Activated T-helper 9 cell treated with anti-CD3 and anti-CD28 coated beads, Interleukin-2, amount 50 U/mL, for 16 hours (primary cell): ENCODE data around the gene CWF19L2.
"Not testable (repeated sequence)": the region's sequence is repeated elsewhere in the genome, so short reads cannot be mapped to it uniquely, and the experiment has no call there.

Experiments
- DNase-seq: peaks from one replicate; pipeline ENCODE4 v3.0.0-alpha.2; 2020; ENCODE audit warnings: low read depth

The CWF19L2 gene

DNA sequence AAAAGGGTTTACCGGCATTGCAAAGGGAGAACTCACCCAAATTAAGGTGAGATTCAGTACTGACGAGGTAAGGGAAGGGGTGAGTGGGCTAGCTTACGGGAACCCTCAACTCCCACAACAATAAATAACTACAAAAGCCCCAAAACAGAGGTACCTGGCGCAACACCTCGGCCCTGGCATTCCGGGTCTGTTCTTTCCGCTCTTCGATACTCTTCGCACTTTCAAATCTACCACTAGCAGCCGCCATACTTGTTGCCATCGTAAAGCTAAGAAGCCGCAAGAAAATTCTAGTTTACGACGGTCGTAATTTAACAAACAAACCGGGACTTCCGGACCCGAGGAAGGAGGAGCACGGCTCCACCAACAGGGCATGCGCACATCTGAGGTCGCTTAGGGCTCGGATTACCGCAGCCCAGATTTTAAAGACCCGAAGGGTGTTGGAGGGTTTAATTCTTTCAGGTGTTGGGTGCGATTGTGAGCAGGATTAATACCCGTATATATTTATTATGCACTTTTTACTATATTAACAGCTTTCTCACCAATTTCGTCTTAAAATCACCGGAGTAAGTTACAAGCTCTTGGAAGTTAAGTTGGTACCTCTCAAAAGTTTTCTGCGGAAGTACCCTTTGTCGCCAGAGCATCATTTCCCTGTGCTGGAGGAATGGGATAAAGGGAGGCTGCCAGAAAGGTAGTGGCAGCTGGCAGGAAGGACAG, at the start of gene CWF19L2:
TSS of gene CWF19L2 (minus strand) at position 268 of the 714 bp plus-strand sequence. CDS start at position 259, 9 bp downstream.
- peak; percentile 79 for DNase-seq

DNA sequence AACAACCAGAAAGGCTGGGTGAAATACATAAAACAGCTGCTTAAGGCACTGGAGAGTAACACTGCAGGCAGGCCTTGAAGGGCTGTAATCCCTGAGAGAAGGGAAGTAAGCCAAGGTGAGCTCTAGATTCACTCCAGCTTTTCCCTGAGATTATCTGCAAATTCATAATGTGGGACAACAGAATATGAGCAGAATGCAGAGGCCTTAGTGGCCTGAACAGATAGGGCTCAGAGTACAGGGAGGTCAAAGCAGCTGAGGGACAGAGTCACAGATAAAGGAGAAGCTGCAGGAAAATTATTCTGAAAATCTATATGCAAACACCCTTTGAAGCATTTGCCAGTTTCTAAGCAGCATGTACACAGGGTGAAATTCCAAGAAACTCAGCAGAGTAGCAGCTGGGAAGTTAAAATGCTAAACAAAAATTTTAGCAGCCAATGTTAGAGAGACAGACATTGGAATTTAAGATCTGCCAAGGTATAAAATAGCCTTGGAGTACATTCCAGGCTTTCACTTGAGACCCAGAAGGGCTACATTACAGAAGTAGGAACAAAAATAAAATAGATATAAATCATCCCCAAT, 48.1 kb upstream of the CWF19L2 start:
- DNase-seq = no peak

DNA sequence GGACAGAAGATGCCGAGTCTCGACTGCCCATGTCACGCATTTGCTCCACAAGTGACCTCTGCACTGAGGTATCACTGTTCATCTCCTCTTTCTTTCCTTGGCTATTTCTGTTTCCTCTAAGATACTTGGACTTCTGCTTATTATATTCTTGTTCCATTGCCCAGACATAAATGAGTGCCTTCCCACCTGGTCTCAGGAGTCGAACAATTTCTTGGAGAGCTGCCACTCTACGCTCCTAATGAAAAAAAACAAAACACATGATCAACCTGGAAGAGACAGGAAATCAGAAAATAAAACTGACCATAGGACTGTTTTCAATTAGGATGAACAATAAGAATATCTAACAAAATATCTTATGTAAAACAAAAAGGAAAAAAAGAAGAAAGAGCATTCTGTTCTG, 47.4 kb upstream of the CWF19L2 start:
- no peak for DNase-seq

DNA sequence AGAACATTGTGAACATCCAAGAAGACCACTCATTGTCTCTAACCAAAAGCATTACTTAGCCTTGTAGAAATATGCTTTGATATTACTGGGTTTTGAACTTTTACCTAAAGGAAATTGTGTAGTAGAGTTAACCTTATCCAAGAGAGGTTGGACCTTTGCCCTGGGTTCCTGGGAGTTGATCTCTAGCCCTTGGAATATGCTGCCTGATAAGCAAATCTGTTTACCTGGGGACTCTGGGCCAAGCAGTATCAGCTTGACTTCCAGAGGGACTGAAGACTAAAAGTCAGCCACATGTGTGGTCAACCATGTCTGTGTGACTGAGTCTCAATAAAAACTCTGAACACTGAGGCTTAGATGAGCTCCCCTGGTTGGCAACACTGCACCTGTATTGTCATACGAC, 44.1 kb upstream of the CWF19L2 start:
- no peak for DNase-seq

DNA sequence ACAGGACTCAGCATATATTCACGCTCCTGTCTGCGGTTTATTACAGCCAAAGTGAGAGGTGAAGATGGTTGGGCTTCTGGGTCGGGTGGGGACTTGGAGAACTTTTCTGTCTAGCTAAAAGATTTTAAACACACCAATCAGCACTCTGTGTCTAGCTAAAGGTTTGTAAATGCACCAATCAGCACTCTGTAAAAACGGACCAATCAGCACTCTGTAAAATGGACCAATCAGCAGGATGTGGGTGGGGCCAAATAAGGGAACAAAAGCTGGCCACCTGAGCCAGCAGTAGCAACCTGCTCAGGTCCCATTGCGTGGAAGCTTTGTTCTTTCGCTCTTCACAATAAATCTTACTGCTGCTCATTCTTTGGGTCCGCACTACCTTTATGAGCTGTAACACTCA, 39.7 kb upstream of the CWF19L2 start:
- DNase-seq = not testable (repeated sequence)

DNA sequence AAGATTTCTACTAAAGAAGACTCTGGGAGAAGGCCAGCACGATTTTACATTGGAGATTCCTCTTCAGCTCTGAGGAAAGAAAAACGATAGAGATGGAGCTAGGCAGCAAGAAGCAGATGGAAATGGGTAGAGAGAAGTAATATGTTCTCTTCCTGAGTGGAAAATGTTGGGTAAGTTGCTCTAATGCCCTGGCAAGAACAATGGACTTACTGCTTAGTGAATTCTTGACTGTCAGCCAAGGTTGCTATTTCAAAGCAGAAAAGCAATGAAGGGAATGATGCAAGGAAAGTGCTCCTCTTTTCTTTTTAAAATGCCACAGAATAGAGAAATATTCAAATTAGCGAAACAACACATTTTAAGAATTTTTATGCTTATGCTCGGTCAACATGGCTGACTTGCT, 38.4 kb upstream of the CWF19L2 start:
- no peak for DNase-seq

DNA sequence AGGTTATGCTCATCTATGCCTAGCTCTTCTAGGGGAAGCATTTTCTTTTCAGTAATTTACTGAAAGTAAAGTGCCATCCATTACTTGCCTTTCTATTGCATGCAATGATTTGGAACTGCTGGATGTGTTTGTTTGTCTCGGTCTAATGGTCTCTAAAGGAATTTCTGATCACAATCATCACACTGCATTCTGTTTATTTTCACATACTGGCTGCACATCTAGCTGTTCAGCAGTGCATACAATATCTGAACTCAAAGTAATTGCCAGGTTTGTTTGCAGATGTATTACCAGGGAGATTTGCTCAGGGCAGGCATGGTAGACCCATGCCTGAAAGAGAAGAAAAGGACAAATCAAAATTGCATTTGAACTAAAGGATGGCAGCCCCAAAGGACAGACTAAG, 36.4 kb upstream of the CWF19L2 start:
- no peak for DNase-seq

DNA sequence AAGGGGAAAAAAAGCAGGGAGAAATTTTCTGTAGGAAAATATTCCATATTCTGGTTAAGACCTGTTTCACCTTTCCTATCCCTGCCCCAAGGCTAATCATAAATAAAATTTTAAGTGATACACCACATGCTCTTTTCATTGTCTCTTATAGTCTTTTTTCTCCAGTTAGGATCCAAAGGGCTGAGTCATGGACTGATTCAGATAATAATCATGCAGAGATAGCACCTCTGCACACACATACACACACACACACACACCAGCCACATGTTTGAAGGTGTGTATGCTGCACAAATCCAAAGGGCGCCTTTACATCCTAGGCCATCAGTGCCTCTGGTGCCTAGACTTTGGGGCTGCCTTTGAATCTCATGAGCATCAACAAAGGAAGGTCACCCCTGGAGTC, 35.5 kb upstream of the CWF19L2 start:
- DNase-seq = no peak

DNA sequence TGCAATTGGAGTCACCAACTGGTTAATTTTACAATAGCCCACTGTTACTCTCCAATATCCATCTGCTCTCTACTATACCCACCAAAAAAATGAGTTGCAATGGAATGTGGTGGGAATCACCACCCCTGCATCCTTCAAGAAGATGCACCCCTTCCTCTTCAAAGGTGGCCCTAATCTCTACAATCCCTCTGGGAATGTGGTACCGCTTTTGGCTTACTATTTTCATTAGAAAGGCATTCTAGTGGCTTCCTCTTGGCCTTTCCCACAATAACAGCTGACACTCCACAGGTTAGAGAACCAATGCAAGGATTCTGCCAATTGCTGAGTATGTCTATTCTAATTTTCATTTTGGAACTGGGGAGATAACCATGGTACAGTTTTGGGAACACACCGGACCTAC, 33.2 kb upstream of the CWF19L2 start:
- DNase-seq = no peak

DNA sequence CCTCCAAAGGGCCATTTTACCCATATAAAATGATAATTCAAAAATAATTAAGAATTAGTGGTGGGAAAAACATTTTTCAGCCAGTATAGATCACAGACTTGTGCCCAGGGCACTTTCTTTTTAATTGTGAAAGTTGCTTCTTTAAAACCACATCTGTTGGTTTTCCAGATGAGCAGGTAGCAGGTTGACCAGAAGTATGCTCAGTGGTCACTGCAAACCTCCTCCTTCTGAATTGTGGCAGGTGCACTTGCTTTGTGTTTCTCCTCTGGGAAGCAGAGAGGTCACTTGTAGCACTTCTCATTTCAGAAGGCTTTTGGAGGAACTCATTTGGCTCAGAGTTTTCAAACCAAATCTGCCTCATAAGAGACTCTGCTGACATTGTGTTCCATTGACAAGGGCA, 24.6 kb upstream of the CWF19L2 start:
- no peak for DNase-seq

DNA sequence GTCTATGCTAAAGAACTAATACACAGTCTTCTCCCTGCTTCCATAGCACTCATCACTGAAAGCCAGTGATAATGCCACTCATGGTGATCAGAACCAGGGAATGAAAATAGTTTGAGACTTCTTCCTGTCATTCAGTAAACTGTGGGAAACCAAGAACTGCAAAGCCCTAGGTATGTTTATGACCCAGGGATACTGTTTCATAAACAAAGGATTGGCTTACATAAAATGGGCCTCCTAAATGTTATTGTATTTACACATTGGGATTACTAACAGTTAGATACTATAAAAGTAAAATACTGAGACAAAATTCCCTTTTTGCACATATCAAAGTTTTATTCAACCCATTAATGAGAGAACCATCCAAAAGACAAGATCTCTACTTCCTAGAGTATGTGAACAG, 21.3 kb upstream of the CWF19L2 start:
- no peak for DNase-seq

DNA sequence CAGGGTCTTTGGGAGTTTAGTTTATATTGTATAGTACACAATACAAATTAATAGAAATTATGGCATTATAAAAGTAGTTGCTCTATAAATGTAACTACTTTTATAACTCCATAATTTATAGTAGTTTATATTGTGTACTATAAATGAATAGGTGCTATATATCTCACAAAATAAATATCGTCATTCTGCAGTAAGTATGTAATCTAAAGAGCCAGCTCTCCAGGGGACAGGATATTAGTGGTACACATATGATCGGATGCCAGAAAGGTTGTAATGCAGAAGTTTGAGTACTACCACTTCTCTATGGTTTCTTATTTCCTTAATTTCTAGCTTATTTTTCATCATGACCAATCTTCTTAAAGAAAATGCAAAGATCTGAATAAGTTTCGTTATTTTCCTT, 20.2 kb upstream of the CWF19L2 start:
- no peak for DNase-seq

DNA sequence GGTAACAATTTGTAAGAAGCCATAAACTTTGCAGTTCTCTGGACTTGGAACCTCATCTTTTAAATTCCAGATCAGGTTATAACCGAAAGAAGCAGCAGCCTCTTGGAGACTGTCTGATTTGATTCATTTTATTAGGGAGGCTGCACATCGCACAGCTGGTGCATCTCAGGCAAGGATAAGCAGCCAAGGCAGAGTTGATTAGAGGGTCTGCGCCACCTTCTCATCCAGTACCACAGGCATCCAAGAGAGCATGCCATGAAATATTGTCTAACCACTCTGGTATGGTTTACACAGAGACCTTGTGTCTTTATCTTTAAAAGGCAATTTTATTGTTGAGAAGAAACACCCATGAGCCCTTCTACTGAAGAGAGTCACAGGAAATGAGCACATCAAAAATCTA, 16.2 kb upstream of the CWF19L2 start:
- no peak for DNase-seq

DNA sequence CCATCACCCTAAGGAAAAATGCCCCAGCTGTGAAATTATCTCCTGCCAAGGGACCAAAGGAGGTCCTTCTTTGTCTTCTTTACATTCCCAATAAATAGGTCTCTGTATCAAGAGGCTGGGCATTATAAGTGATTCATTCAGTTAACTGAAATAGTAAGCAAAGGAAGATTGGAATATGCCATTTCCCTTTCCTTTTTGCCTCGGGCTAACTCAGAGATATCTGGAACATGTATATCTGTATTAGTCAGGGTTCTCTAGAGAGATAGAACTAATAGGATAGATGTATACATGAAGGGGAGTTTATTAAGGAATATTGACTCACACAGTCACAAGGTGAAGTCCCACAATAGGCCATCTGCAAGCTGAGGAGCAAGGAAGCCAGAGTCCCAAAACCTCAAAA, 15.3 kb upstream of the CWF19L2 start:
- DNase-seq = no peak

DNA sequence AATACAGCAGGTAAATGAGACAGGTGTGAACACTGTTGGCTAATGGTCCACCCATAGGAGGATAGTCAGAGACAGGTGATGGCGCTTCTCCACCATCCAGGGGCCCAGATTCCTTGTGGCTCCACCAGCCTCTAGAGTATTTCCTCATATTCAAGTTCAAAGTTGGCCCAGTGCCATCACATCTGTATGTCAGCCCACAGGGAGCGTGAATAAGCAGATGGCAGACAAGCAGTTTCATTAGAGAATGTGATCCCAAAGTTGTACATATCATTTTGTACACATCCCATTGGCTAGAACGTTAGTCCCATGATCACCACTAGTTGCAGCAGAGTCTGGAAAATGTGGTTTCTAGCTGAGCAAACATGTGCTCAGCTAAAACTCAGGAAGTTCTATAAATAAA, 11.0 kb upstream of the CWF19L2 start:
- DNase-seq = no peak

DNA sequence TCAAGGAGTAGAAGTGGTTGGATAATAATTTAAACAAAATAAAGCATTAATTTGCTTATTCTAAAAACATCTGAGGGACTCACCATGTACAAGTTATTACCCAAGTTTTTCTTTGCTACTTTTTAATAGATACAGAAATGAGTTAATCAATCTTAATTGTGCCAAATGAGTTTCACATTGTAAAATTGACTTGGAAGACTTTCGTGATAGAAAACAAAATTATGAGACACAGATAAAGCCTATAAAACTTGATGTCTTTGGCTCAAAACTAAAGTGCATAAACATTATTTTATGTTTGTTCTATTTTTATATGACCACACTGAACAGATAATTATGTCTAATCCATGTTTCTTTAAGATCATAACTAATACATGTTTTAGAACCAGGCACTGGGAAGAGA, 10.1 kb upstream of the CWF19L2 start:
- DNase-seq = no peak

DNA sequence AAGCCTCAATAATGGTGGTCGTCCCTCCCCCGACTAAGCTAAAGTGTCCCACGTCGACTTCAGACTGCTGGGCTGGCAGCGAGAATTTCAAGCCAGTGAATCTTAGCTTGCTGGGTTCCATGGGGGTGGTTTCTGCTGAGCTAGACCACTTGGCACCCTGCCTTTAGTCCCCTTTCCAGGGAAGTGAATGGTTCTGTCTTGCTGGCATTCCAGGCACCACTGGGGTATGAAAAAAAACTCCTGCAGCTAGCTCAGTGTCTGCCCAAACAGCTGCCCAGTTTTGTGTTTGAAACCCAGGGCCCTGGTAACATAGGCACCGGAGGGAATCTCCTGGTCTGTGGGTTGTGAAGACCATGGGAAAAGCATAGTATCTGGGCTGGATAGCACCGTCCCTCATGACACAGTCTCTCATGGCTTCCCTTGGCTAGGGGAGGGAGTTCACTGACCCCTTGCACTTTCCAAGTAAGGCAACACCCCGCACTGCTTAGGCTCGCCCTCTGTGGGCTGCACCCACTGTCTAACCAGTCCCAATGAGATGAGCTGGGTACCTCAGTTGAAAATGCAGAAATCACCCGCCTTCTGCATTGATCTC, 8.7 kb upstream of the CWF19L2 start:
- not testable (repeated sequence) for DNase-seq

DNA sequence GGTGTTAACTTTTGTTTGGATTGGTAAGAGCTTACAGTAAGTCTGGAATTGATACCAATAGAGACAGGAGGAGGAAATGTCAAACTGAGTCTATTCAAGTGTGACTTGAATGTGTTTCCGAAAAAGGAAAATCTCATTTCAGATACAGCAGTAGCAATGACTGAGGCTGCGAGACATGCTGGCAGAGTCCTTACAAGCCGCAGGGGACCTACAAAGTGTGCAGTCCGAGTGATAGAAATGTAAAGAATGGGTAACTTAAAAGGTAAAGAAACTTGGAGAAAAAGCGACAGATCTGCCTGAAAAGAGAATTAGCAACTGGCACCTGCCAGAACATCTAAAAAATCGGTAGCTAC, 444 bp downstream of the CWF19L2 start:
- DNase-seq = no peak

DNA sequence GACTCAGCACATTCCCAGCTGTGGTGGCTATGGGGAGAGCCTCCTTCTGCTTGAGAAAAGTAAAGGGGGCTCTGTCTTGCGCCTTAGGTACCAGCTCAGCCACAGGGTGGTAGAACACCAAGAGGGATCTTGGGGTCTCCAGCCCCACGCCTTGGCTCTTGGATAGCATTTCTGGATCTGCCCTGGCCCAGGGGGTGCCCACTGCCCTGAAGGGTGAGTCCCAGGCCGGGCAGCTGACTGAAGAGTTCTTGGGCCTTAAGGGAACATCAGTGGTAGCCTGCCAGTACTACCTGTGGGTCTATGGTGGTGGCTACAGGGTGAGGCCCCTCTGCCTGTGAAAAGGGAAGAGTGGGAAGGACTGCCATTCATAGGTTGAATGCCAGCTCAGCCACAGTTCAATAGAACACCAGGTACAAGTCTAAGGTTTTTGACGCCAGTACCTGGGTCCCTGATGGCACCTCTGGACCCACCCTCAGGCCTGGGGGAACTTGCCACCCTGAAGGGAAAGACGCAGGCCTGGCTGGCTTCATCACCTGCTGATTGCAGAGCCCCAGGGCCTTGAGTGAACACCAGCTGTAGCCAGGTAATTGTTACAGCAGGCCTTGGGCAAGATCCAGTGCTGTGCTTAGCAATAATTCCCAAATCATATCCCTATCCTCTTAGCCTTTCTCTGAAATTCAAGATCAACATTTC, 3.9 kb downstream of the CWF19L2 start:
- no peak for DNase-seq

DNA sequence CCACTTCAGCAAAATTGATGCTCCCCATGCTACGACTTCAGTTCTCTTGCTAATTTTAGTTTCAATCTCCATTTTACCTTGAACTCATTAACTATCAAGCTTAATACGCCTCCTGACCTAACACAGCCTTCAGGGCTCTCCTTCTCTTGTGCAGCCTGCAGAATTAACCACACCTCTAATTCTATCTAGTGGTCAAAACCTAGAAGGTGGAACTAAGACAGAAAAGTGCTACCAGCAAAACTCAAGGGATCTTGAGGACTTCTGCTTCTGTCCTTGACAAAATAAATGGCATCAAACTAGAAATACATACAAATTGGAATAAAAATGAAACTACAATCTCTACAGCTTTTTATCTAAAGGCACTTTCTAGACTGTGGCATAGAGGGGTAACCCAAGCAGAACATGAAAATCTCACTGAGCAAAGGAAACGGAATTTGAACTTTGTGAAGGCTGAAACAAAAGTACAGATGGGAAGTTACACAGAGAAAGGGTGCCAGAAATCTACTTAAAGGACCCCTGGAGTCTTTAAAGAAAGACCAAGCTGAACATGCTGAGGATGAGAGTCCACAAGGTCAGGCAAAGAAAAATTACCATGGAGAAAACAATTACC, 10.7 kb downstream of the CWF19L2 start:
- no peak for DNase-seq

DNA sequence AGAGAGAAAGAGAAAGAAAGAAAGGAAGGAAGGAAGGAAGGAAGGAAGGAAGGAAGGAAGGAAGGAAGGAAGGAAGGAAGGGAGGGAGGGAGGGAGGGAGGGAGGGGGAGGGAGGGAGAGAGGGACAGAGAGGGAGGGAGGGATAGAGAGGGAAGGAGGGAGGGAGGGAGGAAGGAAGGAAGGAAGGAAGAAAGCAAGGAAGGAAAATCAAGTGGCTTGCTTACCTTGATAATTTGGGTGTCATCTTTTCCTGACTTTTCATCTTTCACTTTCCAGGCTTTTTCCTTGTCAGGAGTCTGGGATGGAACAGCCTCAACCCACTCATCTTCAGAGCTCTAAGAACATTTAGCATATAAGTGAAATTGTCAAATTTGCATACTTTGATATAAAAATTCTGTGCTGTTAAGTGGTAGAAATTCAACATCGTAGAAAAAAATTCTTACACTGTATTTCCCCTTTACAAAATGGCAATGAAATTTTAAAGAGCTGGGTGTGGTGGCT, 14.9 kb downstream of the CWF19L2 start:
- DNase-seq = no peak

DNA sequence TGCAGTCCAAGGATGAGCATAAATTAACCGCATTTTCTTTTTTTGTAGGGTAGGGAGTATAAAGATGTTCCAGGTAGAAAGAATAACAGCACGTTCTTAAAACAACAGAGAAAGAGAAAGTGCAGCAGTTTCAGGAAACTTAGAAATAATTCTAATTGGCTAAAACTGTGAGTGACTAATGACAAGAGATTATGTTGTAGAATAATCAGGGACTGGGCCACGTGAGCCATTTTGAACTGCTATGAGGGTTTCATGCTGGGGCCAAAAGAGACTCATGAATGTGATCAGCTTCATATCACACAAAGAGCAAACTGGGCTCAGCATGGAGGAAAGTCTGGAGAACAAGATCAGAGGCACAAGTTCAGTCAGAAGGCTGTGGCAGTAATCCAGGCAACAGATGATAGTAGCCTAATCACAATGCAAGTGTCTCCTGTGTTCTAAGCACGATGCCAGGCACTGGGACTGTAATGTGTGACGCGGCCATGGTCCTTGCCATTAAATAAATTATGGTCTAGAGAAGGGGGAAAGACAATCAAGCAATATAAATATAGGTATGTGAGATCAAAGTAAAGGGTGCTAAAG, 17.9 kb downstream of the CWF19L2 start:
- DNase-seq = no peak
